ENCODE data around the gene ITK. TPM values are rescaled to one million over a fixed set of nuclear protein-coding genes. Genes with fewer than 3 reads are reported as not detected.
"Not testable (repeated sequence)": the region's sequence is repeated elsewhere in the genome, so short reads cannot be mapped to it uniquely, and the experiment has no call there.

The ITK gene
- total RNA-seq, 2 donors from 2014 or later = 1.6 to 2.2 TPM

- intact Hi-C loops (cut with DNase I) = no loop called here
- ATAC-seq = no peak
- DNase-seq = no peak
Measured at GRCh38 chr5:157198277-157198986, 17.8 kb downstream of the ITK start.

- no peak for DNase-seq
- ATAC-seq = no peak
- intact Hi-C loops (cut with DNase I) = no loop called here
Measured at GRCh38 chr5:157201857-157202256, 21.2 kb downstream of the ITK start.

GRCh38 chr5:157203417-157203816 is 22.8 kb downstream of the ITK start:
- DNase-seq (no peak), ATAC-seq (no peak)
- intact Hi-C loops (cut with DNase I) = no loop called here

GRCh38 chr5:157204765-157205164 is 24.1 kb downstream of the ITK start:
- intact Hi-C loops (cut with DNase I) = no loop called here
- ATAC-seq = no peak
- DNase-seq = no peak

GRCh38 chr5:157205708-157206107 is 25.1 kb downstream of the ITK start:
- DNase-seq (no peak), ATAC-seq (no peak)
- intact Hi-C loops (cut with DNase I) = no loop called here

DNA sequence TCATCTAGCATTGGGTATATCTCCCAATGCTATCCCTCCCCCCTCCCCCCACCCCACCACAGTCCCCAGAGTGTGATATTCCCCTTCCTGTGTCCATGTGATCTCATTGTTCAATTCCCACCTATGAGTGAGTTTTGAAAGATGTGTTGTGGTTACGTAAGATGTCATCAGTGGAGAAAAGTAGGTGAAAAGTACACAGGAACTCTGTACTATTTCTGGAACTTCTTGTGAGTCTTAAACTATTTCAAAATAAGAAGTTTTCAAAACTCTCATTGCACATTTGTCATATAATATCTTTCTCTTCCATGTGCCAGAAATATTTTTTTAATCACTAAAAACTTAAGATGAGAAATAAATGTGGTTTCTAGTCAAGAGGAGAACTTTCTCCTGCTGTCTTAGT is 30.0 kb downstream of the ITK start:
- intact Hi-C loops (cut with DNase I); DNase-seq: not testable (repeated sequence)
- ATAC-seq = peak in 1 of 2 donors; percentile 34

- intact Hi-C loops (cut with DNase I) = no loop called here
- DNase-seq = no peak
- ATAC-seq = no peak
Measured at GRCh38 chr5:157212307-157212706, 31.7 kb downstream of the ITK start.

DNA sequence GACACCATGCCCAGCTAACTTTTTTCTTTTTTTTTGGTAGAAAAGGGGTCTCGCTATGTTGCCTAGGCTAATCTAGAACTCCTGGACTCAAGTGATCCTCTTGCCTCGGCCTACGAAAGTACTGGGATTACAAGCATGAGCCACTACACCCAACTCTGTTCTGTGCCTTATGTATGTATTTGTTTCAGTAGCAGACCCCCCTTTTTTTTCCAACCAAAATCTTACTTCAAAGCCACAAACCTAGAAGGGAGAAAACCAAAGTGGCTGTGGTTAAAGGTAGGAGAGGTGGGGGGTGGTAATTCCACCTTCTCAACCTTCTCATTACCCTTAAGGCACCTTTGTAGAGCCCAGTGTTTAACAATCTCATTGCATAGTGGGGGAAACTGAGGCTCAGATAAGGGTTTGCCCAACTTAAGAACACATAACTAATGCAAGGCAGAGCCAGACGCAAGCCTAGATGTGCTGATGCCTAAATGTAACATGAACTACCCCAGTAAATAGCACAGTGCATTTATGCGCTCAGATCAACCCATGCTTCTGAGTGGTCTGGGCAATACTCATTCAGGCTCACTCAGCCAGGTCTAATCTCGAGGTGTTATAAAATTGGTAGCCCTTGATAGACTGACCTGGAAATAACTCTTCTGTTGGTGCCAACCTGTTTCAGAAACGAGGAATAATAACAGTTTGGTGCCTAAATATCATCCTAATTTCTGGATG is 33.0 kb downstream of the ITK start:
- ATAC-seq = no peak

DNA sequence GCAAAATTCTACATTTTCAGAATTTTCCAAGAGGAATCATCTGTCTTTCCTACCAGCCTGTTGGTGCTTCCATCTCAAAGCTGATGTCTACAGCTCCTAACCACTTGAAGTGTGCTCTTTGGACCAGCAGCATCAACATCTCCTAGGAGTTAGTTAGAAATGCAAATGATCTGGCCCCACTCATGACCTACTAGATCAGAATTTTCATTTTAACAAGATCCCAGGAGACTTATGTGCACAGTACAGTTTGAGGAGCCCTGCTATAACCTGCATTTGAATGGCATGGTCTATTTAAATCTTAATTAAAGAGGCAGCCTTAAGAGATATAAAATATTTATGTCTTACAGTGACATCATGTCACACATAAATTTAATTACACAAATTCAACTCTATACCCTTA is 33.8 kb downstream of the ITK start:
- DNase-seq = no peak
- intact Hi-C loops (cut with DNase I) = no loop called here
- ATAC-seq = no peak

More for the DNA sequence above, 33.0 kb downstream of the ITK start:
- intact Hi-C loops (cut with DNase I) = no loop called here
- no peak for DNase-seq

GRCh38 chr5:157214861-157215513 is 34.3 kb downstream of the ITK start:
- no peak for DNase-seq
- intact Hi-C loops (cut with DNase I) = no loop called here
- ATAC-seq = no peak

DNA sequence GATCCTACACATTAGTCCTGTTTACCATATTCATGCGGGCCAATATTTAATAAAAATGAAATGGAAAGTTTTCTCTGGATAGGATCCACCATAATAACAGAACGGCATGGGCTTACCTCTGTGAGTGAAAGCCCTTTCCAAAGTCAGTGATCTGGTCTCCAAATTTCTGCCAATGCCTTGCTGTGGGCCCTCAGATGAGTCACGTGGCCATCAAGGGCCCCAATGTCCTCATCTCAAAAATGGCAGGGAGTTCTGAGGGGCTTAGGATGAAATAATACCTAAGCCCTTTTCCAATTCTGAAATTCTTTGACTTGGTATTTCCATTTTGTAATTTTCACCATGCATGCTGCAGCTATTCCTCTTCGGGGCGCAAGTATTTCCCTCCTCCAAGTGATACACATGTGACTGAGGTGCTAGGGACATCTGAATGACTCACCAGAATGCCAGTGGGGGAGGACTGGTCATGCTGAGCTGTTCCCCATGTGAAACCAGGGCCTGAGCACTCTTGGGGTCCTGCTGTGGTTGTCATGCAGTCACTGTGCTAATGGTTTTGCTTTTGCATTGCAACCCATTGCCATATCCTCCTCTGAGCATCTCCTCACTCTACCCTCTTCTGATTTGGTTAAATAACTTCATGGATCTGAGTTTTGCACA is 35.0 kb downstream of the ITK start:
- ATAC-seq (no peak), DNase-seq (no peak)
- intact Hi-C loops (cut with DNase I) = no loop called here

DNA sequence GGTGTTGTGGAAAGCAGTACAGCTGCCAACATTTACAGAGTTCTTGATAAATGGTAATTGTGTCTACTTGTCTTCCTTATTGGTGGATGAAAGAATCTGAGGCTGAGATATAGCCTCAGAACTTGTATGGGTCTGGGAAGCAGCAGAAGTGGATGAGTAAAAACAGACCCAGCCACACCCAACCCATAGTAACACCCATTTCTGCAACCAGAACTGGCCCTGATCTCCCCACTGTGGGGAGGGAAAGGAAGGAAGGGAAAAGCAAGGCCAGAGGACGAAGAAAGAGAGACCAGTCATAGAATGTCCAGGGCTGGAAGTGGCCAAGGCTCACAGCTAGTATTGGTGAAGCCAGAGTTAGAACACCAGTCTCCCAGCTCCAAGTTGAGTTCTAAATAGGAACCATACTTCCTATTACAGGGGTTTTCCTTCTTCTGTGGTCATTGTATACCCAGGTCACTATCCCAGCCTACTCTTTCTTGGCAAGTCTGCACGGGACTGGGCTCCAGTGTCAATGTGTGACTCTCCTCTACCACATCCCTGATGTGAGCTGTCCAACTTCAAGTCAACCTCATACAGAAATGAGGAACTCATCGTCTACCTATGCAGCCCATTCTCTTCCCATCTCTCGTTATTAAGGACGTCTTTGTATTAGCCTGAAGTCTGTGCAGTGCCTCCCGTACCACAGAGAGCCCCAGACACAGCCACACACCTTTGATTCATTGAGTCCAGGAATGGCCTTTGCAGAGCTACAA is 35.9 kb downstream of the ITK start:
- ATAC-seq (no peak), DNase-seq (no peak)
- intact Hi-C loops (cut with DNase I) = no loop called here

DNA sequence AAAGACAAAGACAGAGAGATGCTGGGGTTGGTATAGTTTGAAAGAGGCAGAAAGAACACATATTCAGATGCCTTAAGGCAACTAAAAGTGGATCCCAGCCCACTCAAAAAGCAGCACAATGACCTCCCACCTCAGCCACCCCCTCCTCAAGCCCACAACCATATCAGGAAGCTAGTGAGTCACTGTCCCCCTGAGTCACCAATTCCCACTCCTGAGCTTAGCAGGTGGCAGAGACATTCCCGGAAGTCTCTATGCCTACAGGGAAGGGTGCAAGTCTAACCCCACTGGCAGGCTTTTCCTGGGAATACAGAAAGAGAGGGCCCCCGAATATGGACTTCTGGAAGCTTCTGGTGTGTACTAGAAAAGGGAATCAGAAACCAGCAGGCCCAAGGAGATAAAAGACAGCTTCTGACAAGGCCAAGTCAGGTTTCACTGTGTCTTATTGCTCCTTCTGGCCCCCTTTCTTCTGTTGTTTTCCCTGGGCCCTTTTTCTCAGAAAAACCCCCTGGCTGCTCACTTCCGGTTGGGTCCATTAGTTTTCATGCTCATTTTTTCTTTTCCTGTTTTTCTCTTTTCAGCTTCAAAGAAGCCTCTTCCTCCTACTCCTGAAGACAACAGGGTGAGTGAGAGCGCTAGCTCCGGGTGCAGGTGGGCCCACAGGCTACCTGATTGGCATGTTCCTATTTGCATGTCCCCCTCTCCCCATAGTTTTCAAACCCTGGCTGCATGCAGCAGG is 36.8 kb downstream of the ITK start:
- intact Hi-C loops (cut with DNase I) = no loop called here
- DNase-seq (no peak), ATAC-seq (no peak)

- ATAC-seq = peak; percentile 65 to 69
- intact Hi-C loops (cut with DNase I) = no loop called here
Measured at GRCh38 chr5:157219491-157220271, 39.0 kb downstream of the ITK start.

GRCh38 chr5:157221959-157222358 is 41.3 kb downstream of the ITK start:
- no peak for ATAC-seq
- intact Hi-C loops (cut with DNase I) = no loop called here

More at GRCh38 chr5:157219491-157220271, 39.0 kb downstream of the ITK start:
- DNase-seq = no peak

GRCh38 chr5:157222506-157223230 is 42.0 kb downstream of the ITK start:
- DNase-seq (no peak), ATAC-seq (no peak)
- intact Hi-C loops (cut with DNase I) = no loop called here

More at GRCh38 chr5:157221959-157222358, 41.3 kb downstream of the ITK start:
- no peak for DNase-seq
